GM12864 (cell line): ENCODE data around the gene CMTM8.
"Not testable (repeated sequence)": the region's sequence is repeated elsewhere in the genome, so short reads cannot be mapped to it uniquely, and the experiment has no call there.

Source experiments
- DNase-seq: peaks from one replicate; pipeline ENCODE4 v3.0.0-alpha.2; 2011; ENCODE audit warnings: low read depth
- H3K4me3 ChIP-seq: 2 replicates; pipeline ENCODE4 v1.5.1; 2011; ENCODE audit warnings: mild to moderate bottlenecking, low read depth, low read length, control low read depth
- TF ChIP-seq, protein P1 (sequence below): IDR thresholded peaks from 2 replicates; pipeline ENCODE4 v1.5.1; 2011; ENCODE audit warnings: low read depth, mild to moderate bottlenecking, moderate library complexity, low read length, control low read depth, inconsistent platforms; ENCODE audit errors: missing control alignments

Gene CMTM8, protein sequence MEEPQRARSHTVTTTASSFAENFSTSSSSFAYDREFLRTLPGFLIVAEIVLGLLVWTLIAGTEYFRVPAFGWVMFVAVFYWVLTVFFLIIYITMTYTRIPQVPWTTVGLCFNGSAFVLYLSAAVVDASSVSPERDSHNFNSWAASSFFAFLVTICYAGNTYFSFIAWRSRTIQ

DNA sequence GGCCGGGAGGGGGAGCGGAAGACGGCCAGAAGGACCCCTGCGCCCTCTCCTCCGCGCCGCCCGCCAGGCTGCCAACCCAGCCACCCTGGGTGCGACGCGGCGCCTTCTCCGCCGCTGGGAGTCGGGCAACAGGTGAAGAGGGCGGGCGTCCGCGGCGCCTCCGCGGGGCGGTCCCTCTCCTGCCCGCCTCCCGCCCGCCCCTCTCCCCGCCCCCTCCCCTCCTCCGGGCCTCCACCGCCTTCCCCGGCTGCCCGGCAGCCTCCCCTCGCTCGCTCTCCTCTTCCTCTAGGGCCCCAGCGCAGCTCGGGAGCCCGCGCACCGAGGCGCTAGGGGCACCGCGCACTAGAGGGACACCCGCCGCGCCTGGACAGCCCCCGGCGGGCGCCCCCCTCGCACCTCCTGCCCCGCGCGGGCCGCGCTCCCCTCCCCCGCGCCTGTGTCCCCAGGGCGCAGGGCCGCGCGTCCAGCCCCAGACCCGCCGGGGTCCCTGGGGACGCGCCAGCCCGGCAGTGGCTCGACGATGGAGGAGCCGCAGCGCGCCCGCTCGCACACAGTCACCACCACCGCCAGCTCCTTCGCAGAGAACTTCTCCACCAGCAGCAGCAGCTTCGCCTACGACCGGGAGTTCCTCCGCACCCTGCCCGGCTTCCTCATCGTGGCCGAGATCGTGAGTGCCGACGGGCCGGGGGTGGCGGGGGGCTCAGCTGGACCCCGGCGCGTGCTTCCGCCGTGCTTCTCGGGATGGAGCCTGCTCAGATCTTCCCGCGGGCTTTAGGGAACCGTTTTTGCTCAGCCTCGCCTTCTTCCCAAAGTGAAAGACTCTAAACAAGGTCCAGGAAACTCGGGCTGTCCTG, at the start of gene CMTM8:
Gene CMTM8 (plus strand): TSS at position 228 of the 854 bp plus-strand sequence. CDS start 293 bp downstream, at position 521.
- no peak for DNase-seq
- H3K4me3 ChIP-seq: peak within 1 kb of the TSS; percentile 8; the same call in 1 of the 2 replicates
- TF ChIP-seq, protein P1, sequence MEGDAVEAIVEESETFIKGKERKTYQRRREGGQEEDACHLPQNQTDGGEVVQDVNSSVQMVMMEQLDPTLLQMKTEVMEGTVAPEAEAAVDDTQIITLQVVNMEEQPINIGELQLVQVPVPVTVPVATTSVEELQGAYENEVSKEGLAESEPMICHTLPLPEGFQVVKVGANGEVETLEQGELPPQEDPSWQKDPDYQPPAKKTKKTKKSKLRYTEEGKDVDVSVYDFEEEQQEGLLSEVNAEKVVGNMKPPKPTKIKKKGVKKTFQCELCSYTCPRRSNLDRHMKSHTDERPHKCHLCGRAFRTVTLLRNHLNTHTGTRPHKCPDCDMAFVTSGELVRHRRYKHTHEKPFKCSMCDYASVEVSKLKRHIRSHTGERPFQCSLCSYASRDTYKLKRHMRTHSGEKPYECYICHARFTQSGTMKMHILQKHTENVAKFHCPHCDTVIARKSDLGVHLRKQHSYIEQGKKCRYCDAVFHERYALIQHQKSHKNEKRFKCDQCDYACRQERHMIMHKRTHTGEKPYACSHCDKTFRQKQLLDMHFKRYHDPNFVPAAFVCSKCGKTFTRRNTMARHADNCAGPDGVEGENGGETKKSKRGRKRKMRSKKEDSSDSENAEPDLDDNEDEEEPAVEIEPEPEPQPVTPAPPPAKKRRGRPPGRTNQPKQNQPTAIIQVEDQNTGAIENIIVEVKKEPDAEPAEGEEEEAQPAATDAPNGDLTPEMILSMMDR: no peak

DNA sequence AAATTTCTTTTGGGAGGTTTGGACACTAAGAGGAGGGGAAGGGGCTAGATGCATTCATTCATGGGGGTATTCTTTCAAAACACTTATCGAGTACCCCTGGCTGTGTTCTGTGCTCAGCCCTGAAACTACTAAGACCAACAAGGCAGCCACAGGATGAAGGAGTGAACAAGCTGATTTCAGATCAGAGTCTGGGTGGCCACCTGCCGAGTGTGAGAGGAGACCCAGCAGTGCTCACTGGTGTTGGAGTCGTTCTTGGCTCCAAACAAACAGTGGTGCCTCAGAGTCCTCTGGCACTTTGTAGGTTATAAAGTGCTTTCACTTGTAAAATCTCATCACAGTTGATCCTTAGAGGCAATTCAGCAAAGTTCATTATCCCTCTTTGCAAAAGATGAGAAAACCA, 48.8 kb upstream of the CMTM8 start:
- TF ChIP-seq, protein P1: no peak
- no peak overlapping the region for H3K4me3 ChIP-seq
- DNase-seq: no peak

DNA sequence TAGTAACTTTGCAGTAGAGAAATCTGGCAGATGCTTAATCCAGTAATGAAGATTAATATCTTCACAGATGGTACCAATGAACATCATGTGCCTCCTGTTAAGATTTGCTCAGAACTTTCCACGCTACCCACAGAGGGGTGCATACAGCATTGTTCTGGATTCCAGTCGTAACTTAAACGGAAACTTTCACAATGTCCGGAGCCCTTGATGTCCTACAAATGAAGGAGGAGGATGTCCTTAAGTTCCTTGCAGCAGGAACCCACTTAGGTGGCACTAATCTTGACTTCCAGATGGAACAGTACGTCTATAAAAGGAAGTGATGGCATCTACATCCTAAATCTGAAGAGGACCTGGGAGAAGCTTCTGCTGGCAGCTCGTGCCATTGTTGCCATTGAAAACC, 47.9 kb upstream of the CMTM8 start:
- not testable (repeated sequence) for DNase-seq

DNA sequence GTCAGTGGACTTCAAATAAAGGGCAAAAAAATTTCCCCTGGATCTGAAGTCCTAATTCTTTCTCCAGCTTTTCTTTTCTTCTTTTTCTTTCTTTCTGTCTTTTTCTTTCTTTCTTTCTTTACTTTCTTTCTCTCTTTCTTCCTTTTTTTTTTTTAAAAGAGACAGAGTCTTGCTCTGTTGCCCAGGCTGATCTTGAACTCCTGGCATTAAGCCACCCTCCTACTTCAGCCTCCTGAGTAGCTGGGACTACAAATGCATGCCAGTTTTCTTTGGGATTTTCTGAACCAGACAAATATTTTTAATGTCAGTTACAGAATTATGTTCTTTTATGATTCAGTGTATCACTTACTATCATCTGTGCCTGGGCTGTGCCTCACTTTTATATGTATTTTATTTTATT, 45.4 kb upstream of the CMTM8 start:
- no peak for DNase-seq
- TF ChIP-seq, protein P1: no peak
- H3K4me3 ChIP-seq: no peak overlapping the region

More for the DNA sequence above, 47.9 kb upstream of the CMTM8 start:
- not testable (repeated sequence) for H3K4me3 ChIP-seq

DNA sequence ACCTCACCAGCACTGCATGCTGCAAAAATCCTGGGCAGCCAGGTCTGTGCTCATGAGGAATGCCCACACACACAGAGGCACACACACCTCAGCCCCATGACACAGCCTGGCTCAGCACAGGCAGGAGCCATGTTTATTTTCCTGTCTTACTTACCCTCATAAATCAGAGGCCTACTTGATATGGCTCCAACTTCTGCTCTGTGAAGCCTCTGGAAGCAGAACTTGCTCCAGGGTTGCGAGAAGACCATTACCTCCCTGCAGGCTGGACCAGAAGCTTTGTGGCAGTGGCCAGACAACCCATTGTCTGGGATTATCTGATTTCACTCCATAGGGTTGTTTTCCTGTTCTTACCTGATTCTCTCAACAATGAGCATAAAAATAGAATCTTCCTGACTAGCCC, 43.8 kb upstream of the CMTM8 start:
- DNase-seq: no peak
- no peak overlapping the region for H3K4me3 ChIP-seq
- TF ChIP-seq, protein P1: no peak

DNA sequence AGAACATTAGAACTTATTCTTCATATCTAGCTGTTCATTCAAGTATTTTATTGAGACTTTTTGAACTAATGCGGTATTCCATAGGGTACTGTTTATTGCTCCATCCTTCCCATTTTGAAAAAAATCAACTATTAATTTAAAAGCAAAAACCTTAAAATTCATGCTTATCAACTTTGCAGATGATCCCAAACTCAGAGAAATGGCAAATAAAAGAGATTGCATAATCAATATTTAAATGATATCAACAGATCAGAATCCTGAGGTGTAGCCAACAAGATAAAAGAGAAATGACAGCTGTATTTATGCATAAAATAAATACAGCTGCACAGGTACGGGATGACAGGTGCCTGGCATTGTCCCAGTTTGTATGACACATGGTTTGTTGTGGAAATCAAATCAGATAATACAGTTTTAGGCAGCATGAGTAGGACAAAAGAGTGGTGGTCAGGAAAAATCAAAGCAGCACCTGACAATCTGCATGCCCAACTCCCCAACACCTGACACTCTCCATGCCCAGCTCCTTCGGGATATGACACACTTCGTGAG, 42.4 kb upstream of the CMTM8 start:
- DNase-seq: no peak
- H3K4me3 ChIP-seq: no peak overlapping the region
- TF ChIP-seq, protein P1: no peak

DNA sequence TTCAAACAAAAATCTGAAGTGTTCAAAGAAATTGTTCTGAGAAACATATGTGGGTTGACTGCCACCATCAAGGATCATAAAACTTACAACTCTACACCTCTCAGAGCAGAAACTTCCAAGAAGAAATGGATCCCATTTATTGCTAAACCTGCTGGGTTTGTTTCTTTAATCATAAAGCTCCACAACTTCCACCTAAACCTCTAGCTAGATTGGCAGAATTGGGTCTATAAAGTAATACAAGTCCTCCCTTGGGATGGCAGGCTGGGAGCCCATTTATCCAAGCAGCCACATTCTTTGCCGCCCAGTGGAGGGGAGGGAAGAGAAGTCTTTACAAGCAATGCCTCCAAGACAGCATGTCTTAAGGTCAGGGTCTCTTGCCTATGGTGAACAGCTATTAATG, 40.5 kb upstream of the CMTM8 start:
- TF ChIP-seq, protein P1: no peak
- H3K4me3 ChIP-seq: no peak overlapping the region
- DNase-seq: no peak
